HCEC 1CT (cell line): ENCODE measurements around the gene TMPRSS2.

Source experiments
- DNase-seq: peaks from one replicate; pipeline ENCODE4 v3.0.0-alpha.2; 2017

TMPRSS2 gene

DNA sequence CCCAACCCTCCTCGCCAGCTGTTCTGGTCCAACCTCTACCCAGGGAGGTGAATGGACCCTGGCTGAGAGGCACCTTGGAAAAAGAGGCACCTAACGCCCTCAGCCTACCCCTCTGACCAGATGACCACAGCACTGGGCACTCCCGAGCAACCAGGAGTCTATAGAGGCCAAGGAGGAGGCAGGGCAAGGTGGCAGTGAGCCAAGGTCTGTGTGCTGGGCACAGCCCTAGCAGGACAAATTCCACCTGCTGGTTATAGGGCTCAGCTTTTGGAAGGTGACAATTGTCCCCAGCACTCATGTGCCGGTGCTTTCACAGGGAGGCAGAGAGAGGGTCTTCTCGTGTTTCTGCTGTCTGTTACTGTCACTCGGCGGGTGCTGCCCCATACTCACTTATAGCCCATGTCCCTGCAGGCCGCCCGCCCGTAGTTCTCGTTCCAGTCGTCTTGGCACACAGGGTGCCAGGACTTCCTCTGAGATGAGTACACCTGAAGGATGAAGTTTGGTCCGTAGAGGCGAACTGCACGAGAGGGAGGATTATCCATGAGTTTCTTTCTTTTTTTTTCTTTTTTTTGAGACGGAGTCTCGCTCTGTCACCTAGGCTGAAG, 27.8 kb downstream of the TMPRSS2 start:
- DNase-seq, result no peak

DNA sequence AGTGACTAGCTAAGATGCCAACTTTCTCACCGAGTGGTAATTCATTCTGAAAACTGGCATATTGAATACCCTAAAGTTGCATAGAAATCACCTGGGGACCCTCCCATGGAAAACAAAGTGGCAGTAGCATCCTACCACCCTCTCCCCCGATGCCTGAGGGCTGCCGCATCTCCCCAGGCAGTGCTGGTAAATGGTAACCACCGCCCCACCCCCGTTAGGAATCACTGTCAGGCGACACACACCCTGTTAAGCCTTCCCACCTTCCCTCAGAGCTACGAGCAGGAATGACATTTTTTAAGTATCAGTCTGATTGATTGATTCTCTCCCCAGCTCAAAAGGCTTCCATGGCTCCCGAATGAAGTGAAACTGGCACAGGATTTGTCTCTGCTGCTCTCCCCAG, 28.3 kb downstream of the TMPRSS2 start:
- DNase-seq, result no peak

DNA sequence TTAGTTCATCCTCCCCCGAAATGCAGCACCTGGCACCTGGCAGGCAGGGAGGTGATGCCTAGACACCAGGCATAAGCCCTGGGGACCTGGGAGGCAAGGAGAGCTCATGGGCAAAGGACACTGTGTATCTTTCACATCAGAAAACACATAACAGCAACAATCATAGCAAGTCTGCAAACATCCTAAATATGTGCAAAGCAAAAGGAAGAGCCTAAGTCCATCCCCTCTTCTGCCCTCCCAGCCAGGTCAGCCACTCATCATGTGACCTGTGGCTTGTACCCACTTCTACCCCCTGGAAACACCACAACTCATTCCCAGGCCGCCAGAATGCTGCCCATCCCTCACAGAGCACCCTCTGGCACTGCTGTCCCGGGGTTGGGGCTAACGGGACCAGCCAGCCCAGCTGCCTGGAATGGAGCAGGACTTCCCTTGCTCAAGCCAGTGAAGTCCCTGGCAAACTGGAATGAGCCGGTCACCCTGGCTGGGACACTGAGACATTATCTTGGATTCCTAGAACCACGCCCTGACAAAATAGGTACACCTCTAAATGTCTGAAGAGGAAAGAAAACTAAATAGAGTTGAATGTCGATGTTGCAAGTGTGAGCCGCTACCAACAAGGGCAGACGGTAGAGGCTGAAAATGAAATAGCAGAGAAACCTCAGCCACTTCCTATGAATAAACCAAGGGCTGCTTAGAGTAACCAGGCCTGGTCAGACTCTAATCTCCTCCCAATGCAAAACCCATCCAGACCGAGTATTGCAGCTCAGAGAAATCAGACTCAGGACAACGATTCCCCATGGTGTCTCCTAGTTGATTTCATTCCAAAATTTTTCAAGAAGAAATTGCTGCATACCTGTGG, 29.4 kb downstream of the TMPRSS2 start:
- no peak for DNase-seq

DNA sequence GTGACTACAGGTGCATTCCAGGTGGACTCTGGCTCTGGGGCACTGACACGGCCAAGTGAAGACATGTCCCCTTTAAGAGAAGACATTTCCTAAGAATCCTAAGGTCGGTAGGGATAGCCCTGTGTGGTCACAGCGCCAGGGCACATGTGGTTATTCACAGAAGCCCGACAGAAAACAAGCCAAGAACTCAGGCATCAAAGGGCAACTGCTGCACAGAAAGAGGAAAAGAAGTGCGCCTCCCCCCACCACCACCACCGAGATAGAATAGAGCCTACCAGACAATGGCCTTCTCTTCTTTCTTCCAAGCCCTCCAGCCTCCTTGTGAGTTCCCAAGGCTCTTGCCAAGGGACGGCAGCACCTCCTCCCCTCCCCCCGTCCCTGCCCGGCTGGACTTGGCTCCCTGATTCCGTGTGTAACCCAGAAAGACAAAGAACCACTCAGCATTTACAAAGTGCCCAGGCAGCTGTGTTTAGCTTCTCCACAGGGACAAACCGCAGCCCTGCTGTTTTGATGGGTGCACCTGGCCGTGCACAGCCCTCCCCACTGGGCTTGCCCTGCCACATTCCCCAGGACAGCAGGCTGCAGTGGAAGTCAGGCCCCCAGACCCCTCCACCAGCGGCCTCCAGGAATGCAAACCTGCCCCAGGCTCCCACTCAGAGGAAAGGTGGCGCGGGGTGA, 30.2 kb downstream of the TMPRSS2 start:
- no peak for DNase-seq

DNA sequence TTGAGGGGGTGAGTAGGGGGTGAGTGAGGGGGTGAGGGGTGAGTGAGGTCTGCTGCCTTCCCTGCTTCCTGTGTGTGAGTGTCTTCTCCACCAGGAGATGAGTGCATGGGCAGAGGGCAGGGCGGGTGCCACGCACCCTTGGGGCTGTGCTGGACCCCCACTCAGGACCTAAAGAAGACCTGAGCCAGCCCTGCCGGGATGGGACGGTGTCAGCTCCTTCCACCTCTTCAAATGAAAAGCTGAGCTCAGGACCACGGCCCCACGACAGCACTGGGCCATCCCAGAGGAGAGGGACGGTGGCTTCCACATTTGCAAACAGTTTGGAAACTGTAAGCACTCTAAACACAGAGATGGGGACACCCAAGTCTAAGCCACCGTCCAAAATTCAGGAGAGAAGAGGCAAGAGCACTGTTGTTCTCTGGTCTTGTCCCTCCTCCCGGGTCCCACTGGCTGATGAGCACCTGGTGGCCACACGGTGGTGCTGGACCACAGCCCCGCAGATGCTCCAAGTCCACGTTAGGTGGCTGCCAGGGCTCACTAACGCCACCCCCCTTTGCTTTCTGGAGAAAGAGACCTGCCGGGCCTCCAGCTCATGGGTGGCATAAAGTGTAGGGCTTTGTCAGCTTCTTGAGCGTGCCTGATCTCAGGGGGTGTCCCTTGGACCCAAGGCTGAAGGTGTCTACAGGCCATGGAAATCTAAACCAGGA, 32.1 kb downstream of the TMPRSS2 start:
- DNase-seq, result no peak

DNA sequence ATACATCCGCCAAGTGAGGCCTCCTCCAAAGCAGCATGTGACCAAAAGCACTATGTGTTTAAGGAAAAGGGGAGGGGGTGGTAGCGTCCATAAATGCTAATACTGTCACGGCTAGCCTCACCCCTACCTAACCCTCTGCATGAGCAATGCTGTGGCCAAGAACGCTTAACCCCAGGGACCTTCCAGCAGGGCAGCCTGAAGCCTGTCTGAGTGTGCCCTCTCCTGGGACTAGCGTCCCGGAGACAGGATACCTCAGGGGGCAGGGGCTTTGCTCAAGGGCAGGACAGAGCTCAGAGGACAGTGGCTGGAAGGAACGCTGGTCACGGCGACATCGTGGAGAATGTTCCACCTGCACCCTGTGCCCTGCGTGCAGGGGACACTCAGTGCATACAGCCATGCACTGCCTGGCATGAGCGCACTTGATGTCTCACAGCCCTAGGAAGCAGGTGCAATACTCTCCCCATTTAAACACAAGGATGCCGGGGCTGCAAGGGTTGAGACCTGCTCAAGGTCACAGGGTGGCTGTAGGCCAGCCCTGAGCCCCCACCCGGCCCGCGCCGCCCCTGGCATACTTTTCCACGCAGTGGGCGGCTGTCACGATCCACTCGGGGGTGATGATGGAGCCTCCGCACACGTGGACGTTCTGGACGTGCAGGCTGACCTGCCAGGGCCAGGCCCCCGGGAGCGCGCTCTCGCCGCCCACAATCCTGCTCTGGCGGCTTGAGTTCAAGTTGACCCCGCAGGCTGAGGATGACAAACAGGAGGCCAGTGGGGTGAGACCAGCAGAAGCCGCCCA, 35.0 kb downstream of the TMPRSS2 start:
- no peak for DNase-seq

DNA sequence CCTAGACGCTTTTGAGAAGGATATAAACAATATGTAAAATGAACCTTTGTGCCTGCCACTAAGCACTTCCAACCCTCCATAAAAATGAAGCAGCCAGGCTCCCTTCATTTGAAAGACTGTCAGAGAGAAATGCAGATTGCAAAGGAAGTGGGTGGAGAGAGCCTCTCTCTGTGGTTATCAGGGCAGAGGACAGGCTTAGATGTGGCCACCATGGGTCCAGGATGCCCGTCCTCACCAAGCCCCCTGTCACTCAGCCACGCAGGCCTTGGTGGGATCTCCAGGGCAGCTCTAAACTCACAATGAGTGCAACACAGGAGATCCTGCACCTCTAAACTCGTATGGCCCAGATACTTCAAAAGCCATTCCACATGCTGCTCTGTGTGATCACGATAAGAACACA, 37.9 kb downstream of the TMPRSS2 start:
- DNase-seq, result no peak

DNA sequence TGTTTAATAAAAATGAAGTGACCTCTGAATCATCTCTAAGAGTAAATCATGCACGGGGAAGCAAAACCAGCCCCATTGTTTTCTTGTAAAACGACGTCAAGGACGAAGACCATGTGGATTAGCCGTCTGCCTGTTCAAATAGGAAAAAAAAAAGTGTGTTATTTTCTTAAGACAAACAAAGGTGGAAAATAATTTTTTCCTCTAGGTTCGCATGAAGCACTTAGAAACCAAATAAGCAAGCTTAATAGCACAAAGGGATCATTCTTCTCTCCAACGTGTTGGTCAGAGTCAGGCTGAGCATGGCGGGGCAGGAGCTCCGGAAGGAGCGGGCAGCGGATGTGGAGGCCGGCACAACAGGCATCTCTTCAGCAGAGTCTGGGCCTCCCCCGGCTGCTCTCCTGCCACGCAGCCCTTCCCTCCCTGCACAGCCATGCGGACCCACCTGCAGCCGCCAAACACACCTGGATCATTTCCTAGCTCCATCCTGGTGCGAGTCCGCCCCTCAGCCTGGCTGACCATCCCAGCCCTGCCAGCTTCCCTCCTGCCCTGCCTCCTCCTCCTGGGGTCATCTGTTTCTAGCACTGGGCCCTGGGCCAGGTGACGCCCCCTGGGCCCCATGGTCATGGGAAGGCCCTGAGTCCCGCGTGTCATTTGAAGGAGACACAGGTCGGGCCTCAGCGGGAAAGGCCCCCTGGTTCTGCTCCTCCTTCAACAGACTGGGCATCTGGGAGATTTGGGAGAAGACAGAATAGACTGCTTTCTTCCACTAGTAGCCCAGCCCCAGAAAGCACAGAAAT, 41.7 kb downstream of the TMPRSS2 start:
- no peak for DNase-seq

DNA sequence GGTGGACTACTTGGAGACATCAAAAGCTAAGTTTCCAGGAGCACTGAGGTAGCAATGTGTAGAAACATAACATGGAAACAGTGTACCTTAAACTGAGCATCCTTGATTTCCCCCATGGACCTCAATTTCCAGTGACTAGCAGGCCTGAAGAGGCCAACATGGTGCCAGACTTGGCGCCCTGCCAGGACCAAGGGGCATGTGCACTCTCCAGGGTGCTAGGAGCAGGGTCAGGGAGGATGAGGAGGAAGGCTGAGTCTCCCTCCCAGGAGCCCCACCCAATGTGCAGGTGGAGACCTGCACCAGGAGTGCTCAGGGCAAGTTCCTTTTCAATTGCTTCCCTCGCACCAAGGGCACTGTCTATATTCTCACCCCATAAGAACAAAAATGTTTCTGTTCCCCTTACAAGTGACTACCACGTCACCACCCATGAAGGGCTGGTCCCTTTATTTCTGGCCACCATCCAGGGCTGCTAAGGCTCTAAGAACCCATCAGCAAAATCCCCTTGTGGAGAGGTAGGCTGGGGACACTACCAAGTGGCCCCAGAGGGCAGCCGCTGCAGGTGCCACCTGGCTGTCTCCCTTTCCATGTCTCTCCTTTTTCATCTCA, 42.7 kb downstream of the TMPRSS2 start:
- DNase-seq, result no peak

DNA sequence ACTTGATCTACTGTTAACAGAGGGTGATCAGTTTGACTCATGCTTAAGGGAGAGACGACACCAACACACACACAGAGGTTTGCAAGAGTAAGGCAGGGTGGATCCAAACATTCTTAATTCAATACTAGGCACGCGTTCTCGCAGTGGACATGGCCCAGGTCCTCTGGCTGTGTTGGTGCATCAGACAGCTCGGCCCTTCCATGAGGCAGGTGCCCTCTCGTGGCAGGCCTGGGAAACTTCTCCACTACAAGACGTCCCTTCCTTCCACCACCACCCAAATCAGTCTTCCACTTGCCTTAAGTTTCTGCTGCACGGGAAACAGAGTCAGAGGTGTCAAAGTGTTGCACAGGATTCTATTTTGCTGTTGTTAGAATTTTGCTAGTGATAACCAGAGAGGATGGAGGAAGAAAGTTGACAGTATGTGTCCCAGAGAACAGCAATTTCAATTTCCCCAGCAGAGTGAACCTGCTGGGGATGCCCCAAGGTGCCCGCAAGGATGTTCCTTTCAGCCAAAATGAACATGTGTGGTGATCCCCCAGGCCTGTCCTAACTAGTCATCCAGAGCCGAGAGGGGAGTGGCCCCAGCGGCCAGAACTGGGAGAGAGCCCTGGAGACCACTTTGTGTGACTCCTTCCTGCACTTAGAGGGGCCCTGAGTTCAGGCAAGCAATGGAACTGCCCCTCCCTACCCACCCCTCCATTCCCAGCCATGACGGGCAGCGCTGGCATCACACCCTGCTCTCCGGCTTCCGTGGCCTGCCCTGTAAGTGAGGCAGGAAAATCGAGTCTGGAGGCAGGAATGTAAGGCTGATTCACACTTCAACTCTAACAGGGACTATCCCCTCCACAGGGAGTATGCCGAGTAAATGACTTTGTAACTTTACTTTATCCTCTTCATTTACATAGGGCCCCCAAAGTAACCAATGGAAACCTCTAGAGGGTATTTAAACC, 47.1 kb downstream of the TMPRSS2 start:
- DNase-seq, result no peak

DNA sequence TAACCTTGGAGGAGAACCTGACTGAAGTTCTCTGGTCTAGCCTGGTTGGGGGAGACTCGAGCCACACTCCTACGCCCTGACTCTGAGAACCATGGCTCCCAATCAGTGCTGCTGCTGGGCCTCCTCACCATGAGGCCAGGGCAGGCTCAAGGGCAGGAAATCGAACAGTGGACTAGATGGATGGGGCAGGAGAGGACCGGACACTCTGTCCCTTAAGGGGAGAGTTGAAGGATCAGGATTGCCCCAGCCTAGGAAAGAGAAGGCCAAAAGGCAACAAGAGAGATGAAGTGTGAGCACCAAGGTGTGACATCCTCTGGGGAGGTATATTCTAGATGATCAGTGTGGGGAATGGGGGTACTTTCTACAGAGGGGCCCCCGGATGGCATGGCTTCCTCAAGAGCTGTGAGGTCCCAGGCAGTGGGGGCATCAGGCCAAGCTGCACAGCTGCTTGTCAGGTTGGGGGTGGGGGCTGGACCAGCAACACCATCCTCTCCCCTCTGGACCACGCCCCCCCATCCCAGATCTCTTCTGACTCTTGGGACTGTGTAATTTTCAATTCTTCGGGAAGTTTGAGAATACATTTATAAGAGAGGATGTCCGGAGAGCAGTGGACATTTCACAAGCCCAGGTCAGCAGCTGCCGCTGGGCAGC, 47.9 kb downstream of the TMPRSS2 start:
- no peak for DNase-seq

DNA sequence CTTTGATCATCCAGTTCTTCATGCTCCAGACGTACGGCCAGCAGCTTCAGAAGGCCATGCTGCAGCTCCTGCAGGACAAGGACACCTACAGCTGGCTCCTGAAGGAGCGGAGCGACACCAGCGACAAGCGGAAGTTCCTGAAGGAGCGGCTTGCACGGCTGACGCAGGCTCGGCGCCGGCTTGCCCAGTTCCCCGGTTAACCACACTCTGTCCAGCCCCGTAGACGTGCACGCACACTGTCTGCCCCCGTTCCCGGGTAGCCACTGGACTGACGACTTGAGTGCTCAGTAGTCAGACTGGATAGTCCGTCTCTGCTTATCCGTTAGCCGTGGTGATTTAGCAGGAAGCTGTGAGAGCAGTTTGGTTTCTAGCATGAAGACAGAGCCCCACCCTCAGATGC, 49.4 kb downstream of the TMPRSS2 start:
- no peak for DNase-seq

DNA sequence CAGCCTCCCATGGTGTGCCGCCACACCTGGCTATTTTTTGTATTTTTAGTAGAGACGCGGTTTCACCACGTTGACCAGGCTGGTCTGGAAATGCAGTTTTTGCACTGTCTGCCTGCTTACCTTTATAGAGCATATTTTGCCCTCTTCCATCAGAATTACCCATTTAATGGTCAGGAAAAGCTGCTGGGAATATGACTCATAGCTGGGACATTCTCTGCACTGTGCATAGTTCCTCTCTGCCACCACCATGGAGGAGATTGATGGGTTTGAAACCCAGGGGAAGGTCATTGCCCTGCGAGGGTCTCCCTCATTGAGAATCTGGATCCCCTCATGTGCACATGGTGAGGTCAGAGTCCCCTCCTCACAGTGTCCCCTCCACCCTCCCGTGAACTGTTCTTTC, 49.8 kb downstream of the TMPRSS2 start:
- DNase-seq, result no peak

DNA sequence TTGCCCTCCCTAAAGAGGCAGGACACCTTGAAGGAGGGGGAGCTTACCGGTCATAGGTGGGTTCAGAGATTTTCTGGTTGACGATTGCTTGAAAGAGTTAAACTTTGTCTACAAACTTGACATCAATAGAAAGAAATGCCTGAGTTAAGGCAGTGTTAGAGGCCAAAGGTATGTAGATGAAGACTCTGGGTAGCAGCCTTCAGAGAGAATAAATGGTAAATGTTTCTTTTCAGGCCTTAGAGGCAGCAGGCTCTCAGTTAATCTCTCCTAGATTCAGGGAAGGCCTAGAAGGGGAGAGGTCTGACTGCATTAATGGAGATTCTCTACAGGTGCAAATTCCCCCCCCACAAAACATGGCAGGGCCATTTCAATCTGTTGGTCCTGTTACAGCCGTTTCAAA, 54.2 kb downstream of the TMPRSS2 start:
- no peak for DNase-seq

DNA sequence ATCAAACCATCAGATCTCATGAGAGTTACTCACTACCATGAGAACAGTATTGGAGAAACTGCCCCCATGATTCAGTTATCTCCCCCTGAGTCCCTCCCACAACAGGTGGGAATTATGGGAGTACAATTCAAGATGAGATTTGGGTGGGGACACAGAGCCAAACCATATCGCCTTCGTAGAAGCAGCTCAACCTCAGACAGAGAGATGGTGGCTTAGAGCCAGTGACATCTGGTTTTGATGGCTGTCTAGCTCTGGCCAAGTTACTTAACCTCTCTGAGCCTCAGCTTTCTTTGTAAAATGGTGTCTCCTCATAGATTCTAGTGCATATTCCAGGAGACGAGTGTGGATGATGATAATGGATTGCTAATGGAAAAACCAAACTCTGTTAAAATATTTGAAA, 54.8 kb downstream of the TMPRSS2 start:
- no peak for DNase-seq

DNA sequence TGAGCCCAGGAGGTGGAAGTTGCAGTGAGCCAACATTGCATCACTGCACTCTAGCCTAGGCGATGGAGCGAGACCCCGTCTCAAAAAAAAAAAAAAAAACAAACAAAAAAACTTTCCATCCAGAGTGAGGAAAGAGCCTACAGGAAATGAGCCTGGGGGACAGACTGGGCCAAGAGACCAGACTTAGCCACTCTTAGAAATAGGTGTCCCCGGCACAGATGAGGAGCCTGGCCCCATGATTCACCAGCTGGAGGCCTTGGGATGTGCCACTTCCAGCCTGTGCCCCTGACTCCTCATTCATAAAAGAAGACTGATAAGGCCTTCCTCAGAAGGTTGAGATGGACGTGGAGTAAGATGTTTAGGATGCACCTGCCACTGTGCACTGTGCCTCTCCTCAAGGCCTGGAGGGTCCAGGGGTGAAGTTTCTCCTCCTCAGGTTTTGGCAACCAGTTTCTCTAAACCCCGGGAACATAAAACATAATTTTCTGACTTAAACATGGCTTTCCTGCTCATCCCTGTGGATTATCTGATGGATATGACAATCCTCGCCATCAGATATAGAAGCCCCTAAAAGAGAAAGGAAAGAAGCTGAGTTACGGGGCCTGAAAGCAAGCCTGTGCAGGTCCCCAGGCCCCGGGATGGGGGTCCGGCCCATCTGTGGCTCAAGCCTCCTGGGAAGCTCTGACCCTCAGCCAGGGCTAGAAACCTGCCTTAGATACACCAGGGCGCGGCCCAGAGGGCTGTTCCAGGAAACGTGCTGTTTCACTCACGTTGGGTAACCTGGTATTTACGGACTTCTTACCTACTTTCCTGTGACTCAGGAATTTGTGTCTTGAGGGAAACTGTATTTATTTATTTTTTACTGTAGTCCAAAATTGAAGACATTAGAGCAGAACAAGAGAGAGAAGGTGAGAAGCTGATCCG, 55.9 kb downstream of the TMPRSS2 start:
- no peak for DNase-seq

DNA sequence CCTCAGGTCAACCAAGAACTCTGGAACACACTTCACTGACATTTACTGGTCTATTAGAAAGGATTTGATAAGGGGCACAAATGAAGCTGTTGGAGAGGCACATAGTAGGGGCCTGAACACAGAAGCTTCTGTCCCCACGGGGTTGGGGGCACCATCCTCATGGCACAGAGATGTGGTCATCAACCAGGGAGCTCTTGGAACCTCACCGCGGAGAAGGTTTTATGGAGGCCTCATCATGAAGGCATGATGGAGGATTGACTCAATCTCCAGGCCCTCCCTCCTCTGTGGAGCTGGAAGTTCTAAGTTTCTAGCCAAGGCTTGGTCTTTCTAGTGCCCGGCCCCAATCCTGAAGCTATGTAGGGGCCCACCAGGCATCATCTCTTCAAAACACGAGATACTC, 58.3 kb downstream of the TMPRSS2 start:
- DNase-seq, result no peak

DNA sequence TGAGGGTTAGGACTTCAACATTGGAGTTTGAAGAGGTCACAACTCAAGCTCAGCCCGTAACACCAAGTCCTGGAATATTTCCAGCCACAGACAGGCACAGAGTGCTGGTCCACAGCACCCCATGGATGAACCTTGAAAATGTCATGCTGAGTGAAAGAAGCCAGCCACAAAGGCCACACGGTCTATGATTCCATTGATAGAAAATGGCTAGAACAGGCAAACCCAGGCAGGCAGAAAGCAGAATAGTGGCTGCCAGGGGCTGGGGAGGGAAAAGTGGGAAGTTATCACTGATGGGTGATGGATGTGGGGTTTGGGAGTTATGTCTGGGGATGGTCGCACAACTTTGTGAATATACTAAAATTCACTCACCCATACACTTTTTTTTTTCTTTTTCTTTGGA, 60.6 kb downstream of the TMPRSS2 start:
- no peak for DNase-seq
